ENCODE results near the gene HAND2.

Gene HAND2

DNA sequence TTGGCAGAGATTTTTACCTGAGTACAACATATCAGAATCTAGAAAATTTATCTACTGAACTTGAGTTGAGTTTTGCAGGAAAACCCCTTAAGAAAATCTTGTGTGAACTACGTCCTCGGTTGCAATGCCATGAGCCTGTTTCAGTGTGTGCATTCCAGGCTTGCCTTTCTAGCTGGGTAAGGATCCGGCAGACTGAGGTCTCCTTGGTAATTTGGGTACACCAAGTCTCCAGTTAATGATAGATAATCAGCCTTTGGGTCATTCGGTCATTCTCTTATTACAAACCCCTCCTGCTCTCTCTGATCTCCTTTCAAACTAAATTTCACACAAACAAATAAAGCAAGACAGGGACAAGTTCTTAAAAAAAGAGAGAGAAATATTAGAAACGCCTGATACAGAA lies 5.9 kb upstream of the HAND2 start:
- Histone ChIP-seq H3K27me3 (replicated peaks; ENCODE audit: control insufficient read depth, insufficient read depth, low read length) (peaks cover 5% of the 10 kb centered on the region), H3K36me3 (ENCODE audit: control insufficient read depth, insufficient read depth, low read length) (no peaks in the 10 kb centered on the region), H3K4me3 (replicated peaks; ENCODE audit: low read depth, low read length) (no peak overlapping the region)
- no peak for DNase-seq (ENCODE audit: extremely low read depth, insufficient read length)
- TF ChIP-seq, protein P1, sequence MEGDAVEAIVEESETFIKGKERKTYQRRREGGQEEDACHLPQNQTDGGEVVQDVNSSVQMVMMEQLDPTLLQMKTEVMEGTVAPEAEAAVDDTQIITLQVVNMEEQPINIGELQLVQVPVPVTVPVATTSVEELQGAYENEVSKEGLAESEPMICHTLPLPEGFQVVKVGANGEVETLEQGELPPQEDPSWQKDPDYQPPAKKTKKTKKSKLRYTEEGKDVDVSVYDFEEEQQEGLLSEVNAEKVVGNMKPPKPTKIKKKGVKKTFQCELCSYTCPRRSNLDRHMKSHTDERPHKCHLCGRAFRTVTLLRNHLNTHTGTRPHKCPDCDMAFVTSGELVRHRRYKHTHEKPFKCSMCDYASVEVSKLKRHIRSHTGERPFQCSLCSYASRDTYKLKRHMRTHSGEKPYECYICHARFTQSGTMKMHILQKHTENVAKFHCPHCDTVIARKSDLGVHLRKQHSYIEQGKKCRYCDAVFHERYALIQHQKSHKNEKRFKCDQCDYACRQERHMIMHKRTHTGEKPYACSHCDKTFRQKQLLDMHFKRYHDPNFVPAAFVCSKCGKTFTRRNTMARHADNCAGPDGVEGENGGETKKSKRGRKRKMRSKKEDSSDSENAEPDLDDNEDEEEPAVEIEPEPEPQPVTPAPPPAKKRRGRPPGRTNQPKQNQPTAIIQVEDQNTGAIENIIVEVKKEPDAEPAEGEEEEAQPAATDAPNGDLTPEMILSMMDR (IDR thresholded peaks at IDR 0.05; ENCODE audit: insufficient read depth, low read length, poor library complexity, severe bottlenecking), result no peak

- peaks cover 5% of the 10 kb centered on the region for H3K27me3 ChIP-seq (replicated peaks; ENCODE audit: control insufficient read depth, insufficient read depth, low read length)
- no peaks in the 10 kb centered on the region for H3K36me3 ChIP-seq (ENCODE audit: control insufficient read depth, insufficient read depth, low read length)
- DNase-seq (ENCODE audit: extremely low read depth, insufficient read length), result no peak
- H3K4me3 ChIP-seq (replicated peaks; ENCODE audit: low read depth, low read length), result no peak overlapping the region
- TF ChIP-seq, protein P1 (IDR thresholded peaks at IDR 0.05; ENCODE audit: insufficient read depth, low read length, poor library complexity, severe bottlenecking), result no peak
Measured at GRCh38 chr4:173535165-173535902, 5.3 kb upstream of the HAND2 start.

GRCh38 chr4:173534434-173534833 lies 4.4 kb upstream of the HAND2 start:
- TF ChIP-seq, protein P1 (IDR thresholded peaks at IDR 0.05; ENCODE audit: insufficient read depth, low read length, poor library complexity, severe bottlenecking), result no peak
- no peaks in the 10 kb centered on the region for H3K36me3 ChIP-seq (ENCODE audit: control insufficient read depth, insufficient read depth, low read length)
- H3K27me3 ChIP-seq (replicated peaks; ENCODE audit: control insufficient read depth, insufficient read depth, low read length), result peaks cover 5% of the 10 kb centered on the region
- no peak for DNase-seq (ENCODE audit: extremely low read depth, insufficient read length)
- H3K4me3 ChIP-seq (replicated peaks; ENCODE audit: low read depth, low read length), result no peak overlapping the region

- DNase-seq (ENCODE audit: extremely low read depth, insufficient read length), result no peak
- H3K36me3 ChIP-seq (ENCODE audit: control insufficient read depth, insufficient read depth, low read length), result no peaks in the 10 kb centered on the region
- TF ChIP-seq, protein P1 (IDR thresholded peaks at IDR 0.05; ENCODE audit: insufficient read depth, low read length, poor library complexity, severe bottlenecking), result no peak
- no peak overlapping the region for H3K4me3 ChIP-seq (replicated peaks; ENCODE audit: low read depth, low read length)
- H3K27me3 ChIP-seq (replicated peaks; ENCODE audit: control insufficient read depth, insufficient read depth, low read length), result peaks cover 3% of the 10 kb centered on the region; the same call in 1 of the 2 replicates
Measured at GRCh38 chr4:173532725-173533511, 2.9 kb upstream of the HAND2 start.

DNA sequence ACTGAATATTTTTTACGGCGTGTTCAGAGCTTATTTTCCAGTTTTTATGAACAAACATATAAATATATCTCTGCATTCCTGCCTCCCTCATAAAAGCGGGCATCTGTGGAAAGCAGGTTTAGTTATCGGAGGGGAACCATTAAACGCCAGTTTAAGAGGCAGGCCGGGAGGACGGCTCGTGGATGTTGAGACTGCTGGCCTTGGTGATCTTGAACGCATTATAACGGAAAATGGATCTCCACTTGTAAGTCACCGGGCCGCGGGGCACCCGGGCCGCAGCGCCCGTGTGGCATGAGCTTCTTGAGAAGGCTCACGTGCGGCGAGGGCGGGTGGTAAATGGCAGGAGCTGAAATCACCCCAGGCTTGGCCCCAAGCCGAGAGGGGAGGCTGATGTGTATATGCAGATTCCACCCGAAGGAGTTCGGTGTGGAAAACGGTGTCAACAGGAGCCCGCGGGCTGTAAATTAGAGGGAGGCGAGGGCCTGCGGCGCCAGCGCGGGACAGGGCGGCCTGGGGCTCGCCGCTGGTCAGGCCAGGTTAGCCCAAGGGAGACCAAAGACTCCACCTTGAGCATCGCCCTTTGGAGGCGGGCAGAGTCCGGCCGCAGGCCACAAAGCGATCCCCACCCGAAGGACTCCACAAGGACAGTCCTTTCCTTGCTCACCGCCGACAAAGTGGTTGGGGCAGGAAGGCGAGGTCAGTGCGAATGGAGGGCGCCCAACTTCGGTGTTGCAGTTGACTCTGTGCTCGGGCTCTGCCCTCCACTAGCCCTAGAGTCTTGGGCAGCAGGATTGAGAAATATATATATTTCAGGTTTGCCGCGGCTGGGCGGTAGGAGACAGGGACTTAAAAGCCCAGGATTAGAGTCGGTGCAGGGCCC lies 1.3 kb upstream of the HAND2 start:
- H3K4me3 ChIP-seq (replicated peaks; ENCODE audit: low read depth, low read length), result no peak overlapping the region
- peaks cover 1% of the 10 kb centered on the region; the same call in 1 of the 2 replicates for H3K27me3 ChIP-seq (replicated peaks; ENCODE audit: control insufficient read depth, insufficient read depth, low read length)
- TF ChIP-seq, protein P1 (IDR thresholded peaks at IDR 0.05; ENCODE audit: insufficient read depth, low read length, poor library complexity, severe bottlenecking), result no peak
- no peak for DNase-seq (ENCODE audit: extremely low read depth, insufficient read length)
- H3K36me3 ChIP-seq (ENCODE audit: control insufficient read depth, insufficient read depth, low read length), result no peaks in the 10 kb centered on the region
